Activated gamma-delta T cell treated with Interleukin-2 at 50 U/mL for 16 hours (primary cell): ENCODE results near the gene GLMP.

Experiments used
- DNase-seq: peaks from one replicate; pipeline ENCODE4 v3.0.0-alpha.2; 2020

The GLMP gene

DNA sequence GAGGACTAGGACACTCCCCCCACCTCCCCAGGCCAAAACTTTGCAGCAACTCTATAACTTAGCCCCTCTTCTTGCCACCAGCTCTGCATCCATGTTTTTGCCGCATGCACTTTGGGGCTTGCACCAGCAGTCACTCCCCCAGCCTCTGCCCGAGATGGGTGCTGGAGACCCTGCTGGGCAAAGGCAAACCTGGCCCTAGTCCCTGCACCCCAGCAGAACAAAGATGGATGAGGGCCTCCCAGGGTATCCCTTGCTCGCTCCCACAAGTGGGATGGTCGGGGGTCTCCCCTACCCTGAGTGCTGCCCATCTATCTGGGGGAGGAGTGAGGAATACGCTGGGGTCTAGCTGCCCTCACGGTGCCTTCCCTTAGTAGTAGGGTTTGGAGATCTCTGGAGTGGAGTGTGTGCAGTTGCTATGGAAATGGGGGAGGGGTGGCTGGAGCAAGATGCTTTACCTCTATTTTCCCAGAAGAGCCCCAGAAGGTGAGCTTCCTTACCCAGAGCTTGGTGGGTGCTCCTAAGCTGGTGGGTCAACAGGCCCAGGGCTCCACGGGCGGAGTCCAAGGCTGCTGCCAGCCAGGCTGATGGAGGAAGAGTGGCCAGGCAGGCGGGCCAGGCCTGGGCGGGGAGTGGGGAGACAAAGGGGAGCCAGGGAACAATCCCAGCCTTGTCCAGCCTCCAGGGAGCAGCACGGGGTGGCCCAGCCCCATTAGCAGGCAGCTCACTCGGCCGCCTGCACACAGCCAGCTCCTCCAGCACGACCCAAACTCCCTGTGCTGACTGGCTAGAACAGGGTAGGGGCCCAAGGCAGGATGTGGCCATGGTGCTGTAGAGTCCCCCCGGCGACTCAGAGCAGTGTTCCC is 47.8 kb downstream of the GLMP start, which contains the start of gene PAQR6:
TSS of gene PAQR6 (minus strand) at position 597 of the 863 bp plus-strand sequence. CDS start 1,325 bp downstream, outside the sequence.
- no peak for DNase-seq

DNA sequence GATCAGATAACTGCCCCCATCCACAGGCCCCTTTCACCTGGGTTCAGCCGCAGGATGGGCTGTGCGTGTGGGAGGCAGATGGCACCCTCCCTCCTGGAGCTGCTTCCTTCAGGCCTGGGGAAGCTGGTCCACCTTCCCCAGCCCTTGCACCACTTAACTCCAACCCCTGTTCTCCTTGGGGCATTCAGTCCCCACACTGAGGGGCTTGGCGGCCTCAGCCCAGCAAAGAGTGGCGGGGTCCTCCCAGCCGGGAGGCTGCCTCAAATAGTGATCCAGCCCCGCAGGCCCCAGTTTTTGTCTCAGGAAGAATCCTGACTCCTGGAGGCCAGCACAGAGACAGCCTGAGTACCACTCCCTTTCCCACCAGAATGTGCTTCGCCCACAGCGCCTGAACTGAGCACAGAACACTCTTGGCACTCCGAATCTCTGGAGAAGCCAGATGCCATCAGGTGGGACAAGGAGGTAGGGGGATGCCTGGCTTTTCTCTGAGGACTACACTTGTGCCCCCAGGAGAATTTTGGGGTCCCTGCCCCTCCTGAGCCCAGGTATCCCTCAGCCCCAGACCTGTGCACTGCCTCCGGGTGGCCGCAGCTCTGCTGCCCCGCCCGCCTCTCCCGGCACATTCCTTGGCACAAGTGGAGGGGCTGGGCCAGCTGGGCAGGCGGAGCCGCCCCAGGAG is 48.6 kb downstream of the GLMP start:
- DNase-seq, result no peak

DNA sequence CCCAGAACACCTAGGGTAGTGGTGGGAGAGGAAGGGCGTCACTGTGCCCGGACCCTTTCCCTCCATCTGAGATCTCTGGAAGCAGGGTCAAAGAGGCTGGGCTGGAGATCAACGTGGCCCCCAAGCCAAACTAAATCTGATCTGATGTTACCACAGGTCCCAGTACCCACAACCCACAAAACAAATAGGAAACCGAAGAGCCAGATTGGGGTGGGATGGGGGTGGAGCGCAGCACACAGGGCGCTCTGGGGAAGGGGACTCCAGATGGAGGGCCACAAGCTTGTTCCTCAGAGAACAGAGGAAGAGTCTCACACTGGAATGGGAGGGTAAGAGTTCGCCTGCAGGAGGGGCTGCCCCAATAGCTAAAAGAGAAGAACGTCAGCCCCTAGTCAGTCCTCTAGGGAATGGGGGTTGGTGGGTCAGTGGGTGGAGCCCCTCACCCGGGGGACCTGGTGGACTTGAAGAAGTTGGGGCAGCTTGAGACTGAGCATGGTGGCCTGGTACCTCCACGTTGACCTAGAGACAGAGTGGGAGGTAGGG is 49.2 kb downstream of the GLMP start:
- no peak for DNase-seq

DNA sequence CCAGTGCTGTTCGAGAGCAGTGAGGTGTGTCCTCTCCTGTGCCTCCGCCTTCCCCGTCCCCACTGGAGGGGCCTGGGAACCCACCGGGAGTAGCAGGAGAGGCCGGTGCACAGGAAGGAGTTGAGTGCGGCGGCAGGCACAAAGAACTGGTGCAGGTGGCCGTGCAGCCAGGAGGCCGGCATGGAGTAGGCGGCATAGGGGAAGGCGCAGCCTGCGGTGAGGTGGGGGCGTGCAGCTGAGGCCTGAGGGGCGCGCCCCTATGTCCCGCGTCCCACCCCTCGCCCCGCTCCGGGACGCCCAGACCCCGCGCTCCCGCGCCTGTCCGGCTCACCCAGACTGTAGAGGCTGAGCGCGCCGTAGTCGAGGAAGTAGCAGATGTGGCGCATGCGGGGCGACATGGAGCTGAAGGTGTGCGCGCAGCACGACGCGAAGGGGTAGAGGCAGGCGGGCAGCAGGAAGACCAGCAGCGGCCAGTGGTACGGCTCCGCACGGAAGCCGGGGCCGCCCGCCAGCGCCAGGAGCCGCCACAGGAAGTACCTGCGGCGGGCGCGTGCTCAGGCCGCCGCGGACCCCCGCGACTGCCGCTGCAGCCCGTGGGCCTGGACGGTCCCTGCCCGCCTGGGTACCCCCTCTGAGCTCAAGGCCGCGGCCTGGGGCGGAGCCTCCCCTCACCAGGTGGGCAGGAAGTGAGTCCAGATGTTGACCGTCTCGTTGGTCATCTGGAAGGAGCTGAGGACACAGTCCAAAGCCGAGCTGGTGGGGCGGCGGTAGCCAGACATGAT is 49.8 kb downstream of the GLMP start:
- DNase-seq, result peak; percentile 34

DNA sequence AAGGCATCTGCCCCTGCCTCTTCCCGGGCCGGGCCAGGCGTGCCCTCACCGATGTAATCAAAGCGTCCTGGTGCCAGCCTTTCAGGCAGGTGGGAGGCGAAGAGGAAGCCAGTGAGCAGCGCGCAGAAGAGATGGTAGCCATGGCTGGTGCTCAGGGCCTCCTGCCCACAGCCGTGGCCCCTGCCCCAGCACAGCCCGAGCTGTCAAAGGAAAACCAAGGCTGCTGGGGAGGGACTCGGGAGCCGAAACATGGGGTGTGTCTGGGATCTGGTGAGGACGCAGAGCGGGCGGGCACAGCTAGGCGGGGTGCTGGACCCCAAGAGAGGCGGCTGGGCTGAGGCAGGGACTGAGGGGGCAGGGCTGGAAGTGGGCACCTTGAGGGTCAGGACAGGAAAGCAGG is 50.8 kb downstream of the GLMP start:
- DNase-seq, result no peak

DNA sequence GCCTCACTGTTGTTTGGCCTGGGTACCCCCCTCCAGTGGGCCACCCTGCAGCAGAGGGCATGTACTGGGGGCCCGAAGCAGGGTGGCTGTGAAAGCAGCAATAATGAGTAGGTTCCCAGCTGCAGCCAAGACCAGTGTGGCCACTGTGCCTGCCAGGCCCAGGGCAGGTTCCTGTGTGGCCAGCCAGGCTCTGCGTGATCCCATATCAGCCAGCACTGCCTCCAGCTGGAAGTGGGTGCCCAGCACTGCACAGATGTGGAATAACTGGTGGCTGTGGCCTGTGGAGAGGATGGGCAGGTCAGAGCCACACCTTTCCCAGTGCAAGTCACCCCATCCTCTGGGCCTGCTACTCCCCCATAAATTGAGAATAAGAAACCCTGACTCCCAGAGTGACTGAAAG is 51.4 kb downstream of the GLMP start:
- no peak for DNase-seq

DNA sequence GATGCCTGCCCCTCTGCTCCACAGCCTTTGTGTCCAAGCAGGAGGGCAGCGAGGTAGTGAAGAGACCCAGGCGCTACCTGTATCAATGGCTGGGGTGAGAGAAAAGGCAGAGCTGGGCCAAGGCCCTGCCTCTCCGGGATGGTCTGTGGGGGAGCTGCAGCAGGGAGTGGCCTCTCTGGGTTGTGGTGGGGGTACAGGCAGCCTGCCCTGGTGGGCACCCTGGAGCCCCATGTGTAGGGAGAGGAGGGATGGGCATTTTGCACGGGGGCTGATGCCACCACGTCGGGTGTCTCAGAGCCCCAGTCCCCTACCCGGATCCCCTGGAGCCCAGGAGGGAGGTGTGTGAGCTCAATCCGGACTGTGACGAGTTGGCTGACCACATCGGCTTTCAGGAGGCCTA is 52.7 kb downstream of the GLMP start:
- DNase-seq, result no peak
